GM10266 (cell line): Measurements from ENCODE around the gene SELENOO.

Experiments
- DNase-seq: peaks from one replicate; pipeline ENCODE4 v3.0.0; 2012; ENCODE audit errors: extremely low spot score
- TF ChIP-seq, protein P1 (sequence below): IDR thresholded peaks from 2 replicates; pipeline ENCODE4 v1.5.1; 2012; ENCODE audit warnings: mild to moderate bottlenecking, low read depth; ENCODE audit not compliant: control insufficient read depth, insufficient read depth; ENCODE audit errors: missing control alignments

The SELENOO gene

DNA sequence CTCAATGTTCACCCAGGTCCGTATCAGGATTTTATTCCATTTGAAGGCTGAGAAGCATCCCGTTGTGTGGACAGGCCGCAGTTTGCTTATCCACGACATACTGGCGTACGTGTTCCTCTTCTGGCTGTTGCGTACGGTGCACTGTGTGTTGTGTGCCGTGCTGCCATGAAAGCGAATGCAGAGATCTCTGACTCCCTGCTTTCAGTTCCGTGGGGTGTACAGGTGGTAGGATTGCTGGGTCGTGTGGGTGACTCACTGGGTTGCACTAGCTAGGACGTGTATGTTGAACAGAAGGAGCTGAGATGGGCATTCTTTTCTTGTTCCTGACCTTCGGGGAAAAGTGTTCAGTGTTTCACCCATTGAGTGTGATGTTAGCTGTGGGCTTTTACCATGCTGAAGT, 10.3 kb downstream of the SELENOO start:
- DNase-seq: no peak
- TF ChIP-seq, protein P1, sequence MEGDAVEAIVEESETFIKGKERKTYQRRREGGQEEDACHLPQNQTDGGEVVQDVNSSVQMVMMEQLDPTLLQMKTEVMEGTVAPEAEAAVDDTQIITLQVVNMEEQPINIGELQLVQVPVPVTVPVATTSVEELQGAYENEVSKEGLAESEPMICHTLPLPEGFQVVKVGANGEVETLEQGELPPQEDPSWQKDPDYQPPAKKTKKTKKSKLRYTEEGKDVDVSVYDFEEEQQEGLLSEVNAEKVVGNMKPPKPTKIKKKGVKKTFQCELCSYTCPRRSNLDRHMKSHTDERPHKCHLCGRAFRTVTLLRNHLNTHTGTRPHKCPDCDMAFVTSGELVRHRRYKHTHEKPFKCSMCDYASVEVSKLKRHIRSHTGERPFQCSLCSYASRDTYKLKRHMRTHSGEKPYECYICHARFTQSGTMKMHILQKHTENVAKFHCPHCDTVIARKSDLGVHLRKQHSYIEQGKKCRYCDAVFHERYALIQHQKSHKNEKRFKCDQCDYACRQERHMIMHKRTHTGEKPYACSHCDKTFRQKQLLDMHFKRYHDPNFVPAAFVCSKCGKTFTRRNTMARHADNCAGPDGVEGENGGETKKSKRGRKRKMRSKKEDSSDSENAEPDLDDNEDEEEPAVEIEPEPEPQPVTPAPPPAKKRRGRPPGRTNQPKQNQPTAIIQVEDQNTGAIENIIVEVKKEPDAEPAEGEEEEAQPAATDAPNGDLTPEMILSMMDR: no peak

DNA sequence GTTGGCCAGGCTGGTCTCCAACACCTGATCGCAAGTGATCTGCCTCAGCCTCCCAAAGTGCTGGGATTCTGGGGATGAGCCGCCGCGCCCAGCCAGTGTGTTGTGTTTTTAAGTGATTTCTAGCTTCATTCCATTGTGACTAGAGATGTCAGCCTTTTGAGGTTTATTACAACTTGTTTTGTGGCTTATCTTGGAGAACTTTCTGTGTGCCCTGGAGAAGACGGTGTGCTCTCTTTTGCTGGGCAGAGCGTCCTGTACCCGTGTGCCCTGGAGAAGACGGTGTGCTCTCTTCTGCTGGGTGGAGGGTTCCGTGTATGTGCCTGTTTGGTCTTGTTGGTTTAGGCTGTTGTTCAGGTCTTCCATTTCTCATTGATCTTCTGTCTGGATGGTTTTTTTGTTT, 12.5 kb downstream of the SELENOO start:
- TF ChIP-seq, protein P1: no peak
- DNase-seq: no peak

DNA sequence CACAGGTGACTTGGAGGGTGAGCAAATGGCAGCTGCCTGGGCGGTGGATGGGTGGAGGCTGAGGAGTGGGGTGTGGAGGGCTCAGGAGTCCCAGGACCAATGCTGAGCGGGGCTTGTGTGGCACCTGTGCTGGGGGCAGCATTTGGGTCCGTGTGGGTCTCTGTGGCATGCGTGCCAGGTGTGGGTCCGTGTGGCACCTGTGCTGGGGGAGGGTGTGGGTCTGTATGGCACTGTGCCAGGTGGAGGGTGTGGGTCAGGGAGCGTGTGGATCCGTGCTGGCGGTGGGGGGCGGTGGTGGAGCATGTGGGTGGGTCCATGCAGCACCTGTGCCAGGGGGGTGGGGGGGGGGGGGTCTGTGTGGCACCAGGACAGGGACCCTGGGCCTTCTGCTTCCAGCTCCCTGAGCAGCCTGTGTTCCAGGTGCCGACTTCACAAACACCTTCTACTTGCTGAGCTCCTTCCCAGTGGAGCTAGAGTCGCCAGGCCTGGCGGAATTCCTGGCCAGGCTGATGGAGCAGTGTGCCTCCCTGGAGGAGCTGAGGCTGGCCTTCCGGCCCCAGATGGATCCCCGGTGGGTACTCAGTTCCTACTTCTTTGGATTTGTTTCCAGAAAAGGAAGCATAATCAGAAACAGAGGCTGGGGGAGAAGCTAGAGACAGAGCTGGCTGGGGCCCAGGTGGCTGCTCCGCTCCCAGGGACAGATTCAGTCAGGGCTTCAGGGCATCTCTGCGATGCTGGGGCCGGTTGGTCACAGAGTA, 14.7 kb downstream of the SELENOO start:
- TF ChIP-seq, protein P1: no peak

DNA sequence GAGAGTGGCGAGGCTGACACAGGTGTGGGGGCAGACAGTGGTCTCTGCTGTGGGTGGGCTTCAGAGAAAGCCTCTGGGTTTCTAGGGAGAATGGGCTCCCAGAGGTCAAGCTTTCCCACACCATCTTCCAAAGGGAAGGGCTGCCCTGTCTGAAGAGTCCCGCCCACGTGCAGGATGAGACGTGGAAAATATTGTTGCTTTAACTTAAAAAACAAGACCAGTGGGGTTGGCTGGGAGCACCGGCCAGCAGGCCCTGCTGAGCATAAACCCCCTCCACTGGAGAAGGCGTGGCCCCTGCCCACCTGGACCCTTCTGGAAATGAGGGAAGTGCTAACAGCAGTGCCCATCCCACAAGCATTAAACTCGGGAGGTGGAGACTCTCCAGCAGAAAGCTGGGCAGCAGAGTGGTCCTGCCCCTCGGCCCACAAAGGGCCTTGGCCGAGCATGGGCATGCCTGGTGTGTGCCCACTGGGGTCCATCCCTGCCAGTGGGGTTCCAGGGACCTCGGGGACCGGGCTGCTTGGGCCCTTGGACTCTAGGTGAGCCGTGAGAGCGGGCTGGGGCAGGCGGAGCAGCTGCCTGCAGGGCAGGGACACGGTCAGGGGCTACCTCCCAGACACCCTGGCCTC, 15.4 kb downstream of the SELENOO start:
- TF ChIP-seq, protein P1: no peak
- no peak for DNase-seq

More for the DNA sequence above, 14.7 kb downstream of the SELENOO start:
- no peak for DNase-seq

DNA sequence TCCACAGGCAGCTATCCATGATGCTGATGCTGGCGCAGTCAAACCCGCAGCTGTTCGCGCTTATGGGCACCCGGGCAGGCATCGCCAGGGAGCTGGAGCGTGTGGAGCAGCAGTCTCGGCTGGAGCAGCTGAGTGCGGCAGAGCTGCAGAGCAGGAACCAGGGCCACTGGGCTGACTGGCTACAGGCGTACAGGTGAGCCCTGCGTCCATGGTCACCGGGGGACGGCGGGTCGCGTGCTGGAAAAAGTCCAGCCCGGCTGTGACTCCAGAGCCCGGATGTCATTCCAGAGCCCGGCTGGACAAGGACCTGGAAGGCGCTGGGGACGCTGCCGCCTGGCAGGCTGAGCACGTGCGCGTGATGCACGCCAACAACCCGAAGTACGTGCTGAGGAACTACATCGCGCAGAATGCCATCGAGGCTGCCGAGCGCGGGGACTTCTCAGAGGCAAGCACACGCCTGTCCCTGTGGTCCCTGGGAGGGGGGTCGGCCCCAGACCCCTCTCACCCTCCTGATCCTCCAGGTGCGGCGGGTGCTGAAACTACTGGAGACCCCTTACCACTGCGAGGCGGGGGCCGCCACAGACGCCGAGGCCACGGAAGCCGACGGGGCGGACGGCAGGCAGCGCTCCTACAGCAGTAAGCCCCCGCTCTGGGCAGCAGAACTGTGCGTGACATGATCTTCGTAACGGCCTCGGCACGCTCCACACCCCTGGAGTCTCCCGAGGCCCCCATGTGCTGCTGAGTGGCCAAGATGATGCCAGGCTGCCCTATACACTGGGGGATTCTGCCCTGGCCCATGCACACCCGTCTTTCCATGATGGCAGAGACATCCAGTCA, 16.1 kb downstream of the SELENOO start:
- TF ChIP-seq, protein P1: no peak
- no peak for DNase-seq

DNA sequence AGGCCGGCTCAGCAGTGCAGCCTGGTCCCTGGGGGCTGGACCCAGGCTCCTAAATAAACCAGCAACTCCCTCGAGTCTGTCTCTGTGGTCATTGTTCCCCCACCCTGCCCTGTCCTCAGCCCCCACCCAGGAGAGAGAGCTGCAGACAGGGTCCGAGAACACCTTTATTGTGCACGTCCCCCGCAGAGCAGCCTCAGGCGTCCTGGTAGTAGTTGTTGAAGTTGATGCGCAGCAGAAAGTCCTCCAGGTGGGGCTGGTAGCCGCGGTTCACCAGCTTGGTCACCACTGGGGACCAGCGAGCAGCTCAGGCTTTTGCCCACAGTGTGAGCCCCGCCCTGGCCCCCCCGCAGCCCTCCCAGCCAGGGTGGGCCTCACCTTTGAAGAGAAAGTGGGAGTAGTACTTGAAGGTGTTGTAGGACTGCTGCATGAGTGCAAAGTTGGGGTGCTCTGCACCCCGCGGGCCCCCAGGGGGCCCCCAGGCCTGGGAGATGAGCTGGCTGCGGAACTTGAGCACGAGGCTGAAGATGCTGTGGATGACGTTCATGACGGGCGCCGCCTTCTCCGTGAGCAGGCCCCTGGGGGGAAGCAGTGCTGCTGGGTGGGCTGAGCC, 16.8 kb downstream of the SELENOO start:
- no peak for DNase-seq
- TF ChIP-seq, protein P1: no peak
